Adrenal gland (tissue), 12 donors: ENCODE data around the gene AWAT1. TPM values are rescaled to one million over a fixed set of nuclear protein-coding genes. Genes with fewer than 3 reads are reported as not detected.
A peak's percentile ranks its signal among the peaks of the same experiment; 100 is the strongest.

Experiments
- DNase-seq, 7 donors: peaks; one replicate each; pipeline ENCODE4 v3.0.0-alpha.2; 2019 to 2020
- H3K27ac ChIP-seq, 5 donors: fragments of 200-600 bp; sonication (generic) in 4 of 5; 1 replicate in 3 of 5; 2 replicates in 2 of 5; pipeline versions ENCODE4 v1.5.1 to v1.8.0; 2016 to 2020; ENCODE audit warnings: mild to moderate bottlenecking in 1 of 5
- H3K27me3 ChIP-seq: fragments of 200-600 bp; 2 replicates; pipeline ENCODE4 v1.8.0; 2021
- H3K36me3 ChIP-seq, 2 donors: fragments of 200-600 bp; replicated peaks in 1 of 2; 1 replicate in 1 of 2; 2 replicates in 1 of 2; pipeline versions ENCODE4 v1.5.1 to v1.8.0; 2018 to 2022
- H3K4me1 ChIP-seq, 2 donors: fragments of 200-600 bp; replicated peaks in 1 of 2; 1 replicate in 1 of 2; 2 replicates in 1 of 2; pipeline versions ENCODE4 v1.5.1 to v1.8.0; 2018 to 2021
- H3K4me3 ChIP-seq, 4 donors: fragments of 200-600 bp; sonication (generic) in 3 of 4; one replicate each; pipeline ENCODE4 v1.5.1; 2016 to 2018
- H3K9me3 ChIP-seq, 3 donors: fragments of 200-600 bp; sonication (generic) in 1 of 3; replicated peaks in 1 of 3; 1 replicate in 2 of 3; 2 replicates in 1 of 3; pipeline versions ENCODE4 v1.5.1 to v1.8.0; 2016 to 2021
- POLR2A ChIP-seq, 2 donors: fragments of 450-650 bp; IDR thresholded peaks; one replicate each; pipeline ENCODE4 v1.6.1; 2017; ENCODE audit warnings: antibody characterized with exemption in 2 of 2, mild to moderate bottlenecking in 2 of 2, moderate library complexity in 1 of 2
- WGBS, 4 donors: extraction: QIAGEN DNeasy Blood & Tissue Kit in 2 of 4; methylation state at CpG; one replicate each; pipeline versions ENCODE4 v1.1.5 to v1.1.7; 2013 to 2017; 5-methylcytosine and 5-hydroxymethylcytosine counted together
- intact Hi-C, 2 donors: fragments of 100-400 bp; cut with DNase I; formaldehyde crosslinking; loops; one replicate each; pipeline versions ENCODE4 v1.14.1 to v1.15.0; 2022 to 2023
- polyA plus RNA-seq, 3 donors: library from polyadenylated mRNA; stranded (reverse); fragments of 200-250 nt in 2 of 3; fragments of 350-450 nt in 1 of 3; fragmentation: Illumina TruSeq in 1 of 3; extraction: RNeasy Lipid Tissue Mini Kit (QIAGEN cat#74804) in 1 of 3; gene quantifications; one replicate each; pipeline ENCODE4 v1.2.3, GENCODE V29; 2013 to 2014
- small RNA-seq, 2 donors: library from RNA; depleted of rRNA; stranded (forward); fragments of <200 nt; gene quantifications; one replicate each; pipeline ENCODE3, GENCODE V24; 2016
- total RNA-seq, 9 donors: library from RNA; depleted of rRNA in 4 of 9; stranded (reverse); fragments of >200 nt in 4 of 9; fragments of 120-200 nt in 1 of 9; fragmentation: NEBNext Ultra II Directional in 1 of 9; extraction: Animal tissue kit (Norgen Biotek cat#: 25700) in 1 of 9; gene quantifications; one replicate each; pipeline versions ENCODE4 v1.1.0 to v1.2.4, GENCODE V29; 2013 to 2023
- TF ChIP-seq, protein P1 (sequence below), 6 experiments: fragments of 450-650 bp in 4 of 6; fragments of 200-600 bp in 2 of 6; sonication (generic) in 1 of 6; IDR thresholded peaks; 1 replicate in 5 of 6; 2 replicates in 1 of 6; pipeline versions ENCODE4 v1.5.1 to v1.8.0; 2016 to 2021; ENCODE audit warnings: antibody characterized with exemption in 6 of 6, mild to moderate bottlenecking in 2 of 6, moderate library complexity in 1 of 6
- donor health status: healthy with polysubstance abuse.
- donor health status: Bipolar disorder and iron deficiency.
- donor health status: DM: yes; HTN: yes; CAD: no.
- donor health status: DM: no; HTN: no; CAD: no.
- donor health status: DM: no; HTN: no; CAD: no.
- donor health status: DM: yes; HTN: yes; CAD: no.

AWAT1 gene
- total and polyA plus RNA-seq, 12 donors, result not detected

DNA sequence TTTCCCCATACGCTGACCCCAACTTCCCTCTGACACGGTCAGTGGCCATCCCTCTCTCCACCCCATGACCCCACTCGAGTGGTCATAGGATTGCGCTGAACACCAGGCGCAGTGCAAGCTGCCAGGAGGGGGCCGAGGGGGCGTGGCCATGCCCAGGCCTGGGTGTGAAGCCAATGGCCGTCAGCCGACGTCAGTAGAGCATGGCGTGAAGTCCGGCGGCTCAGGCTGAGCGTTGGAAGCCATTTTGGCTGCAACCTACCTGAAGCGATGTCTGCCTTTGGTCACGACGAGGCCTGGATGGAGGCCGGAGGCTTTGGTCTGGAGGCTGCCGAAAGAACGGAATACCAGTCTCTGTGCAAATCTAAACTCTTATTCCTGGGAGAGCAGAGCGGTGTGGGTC lies 47.5 kb downstream of the AWAT1 start, which contains the start of gene RAB41:
Gene RAB41, plus strand, starts transcription at position 222 of the 400 bp plus-strand sequence. Its CDS starts 46 bp downstream, at position 268.
- intact Hi-C loops, result no loop called here
- no peak for TF ChIP-seq POLR2A (IDR thresholded peaks at IDR 0.05)
- TF ChIP-seq, protein P1, sequence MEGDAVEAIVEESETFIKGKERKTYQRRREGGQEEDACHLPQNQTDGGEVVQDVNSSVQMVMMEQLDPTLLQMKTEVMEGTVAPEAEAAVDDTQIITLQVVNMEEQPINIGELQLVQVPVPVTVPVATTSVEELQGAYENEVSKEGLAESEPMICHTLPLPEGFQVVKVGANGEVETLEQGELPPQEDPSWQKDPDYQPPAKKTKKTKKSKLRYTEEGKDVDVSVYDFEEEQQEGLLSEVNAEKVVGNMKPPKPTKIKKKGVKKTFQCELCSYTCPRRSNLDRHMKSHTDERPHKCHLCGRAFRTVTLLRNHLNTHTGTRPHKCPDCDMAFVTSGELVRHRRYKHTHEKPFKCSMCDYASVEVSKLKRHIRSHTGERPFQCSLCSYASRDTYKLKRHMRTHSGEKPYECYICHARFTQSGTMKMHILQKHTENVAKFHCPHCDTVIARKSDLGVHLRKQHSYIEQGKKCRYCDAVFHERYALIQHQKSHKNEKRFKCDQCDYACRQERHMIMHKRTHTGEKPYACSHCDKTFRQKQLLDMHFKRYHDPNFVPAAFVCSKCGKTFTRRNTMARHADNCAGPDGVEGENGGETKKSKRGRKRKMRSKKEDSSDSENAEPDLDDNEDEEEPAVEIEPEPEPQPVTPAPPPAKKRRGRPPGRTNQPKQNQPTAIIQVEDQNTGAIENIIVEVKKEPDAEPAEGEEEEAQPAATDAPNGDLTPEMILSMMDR (IDR thresholded peaks at IDR 0.05), result no peak

DNA sequence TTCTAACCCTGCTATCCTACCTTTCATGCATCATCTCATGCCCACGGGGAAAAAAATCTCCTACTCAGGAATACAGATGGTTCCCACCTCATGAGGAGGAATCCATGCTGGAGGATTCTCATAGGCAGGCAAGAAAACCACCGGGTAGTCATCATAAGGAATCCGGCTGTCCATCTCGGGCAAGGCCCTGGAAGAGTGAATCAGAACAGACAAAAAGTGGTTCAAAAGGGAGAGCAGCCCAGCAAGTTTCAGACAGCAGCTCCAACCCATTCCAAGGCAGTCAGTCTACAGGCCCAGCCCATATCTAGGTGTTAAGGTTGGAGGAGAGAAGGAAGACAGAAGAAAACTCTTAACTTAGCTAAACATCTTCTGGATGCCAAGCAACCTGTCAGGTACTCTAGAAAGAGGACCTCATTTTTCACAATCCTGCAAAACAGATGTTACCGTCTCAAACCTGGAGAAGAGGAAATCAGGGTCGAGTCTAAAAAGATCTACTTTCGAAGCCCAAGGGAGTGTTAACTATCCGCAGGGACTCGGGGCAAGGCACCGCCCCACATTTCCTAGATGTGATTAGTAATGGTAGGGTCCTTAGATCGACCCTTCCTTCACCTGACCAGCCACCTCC lies 54.8 kb downstream of the AWAT1 start:
- intact Hi-C loops, result no loop called here
- 25 to 80% (median 50%) methylated on average over 4 to 11 of the region's 11 CpGs for WGBS, 4 donors

More for the DNA sequence above, 47.5 kb downstream of the AWAT1 start, which contains the start of gene RAB41:
- Histone ChIP-seq H3K36me3 (peaks cover 0 to 2% of the 10 kb centered on the region in 2 donors), H3K27me3 (peaks cover under 1% of the 10 kb centered on the region), H3K4me3 (no peak within 1 kb of the TSS), H3K27ac (no peak within 1 kb of the TSS), H3K4me1 (no peaks in the 10 kb centered on the region), H3K9me3 (no peaks in the 10 kb centered on the region)
- no peak for DNase-seq
- 91 to 95% (median 93%) methylated on average over 10 to 21 of the region's 21 CpGs for WGBS, 4 donors

More for the DNA sequence above, 54.8 kb downstream of the AWAT1 start:
- Histone ChIP-seq H3K36me3 (peaks cover 0 to 9% of the 10 kb centered on the region in 2 donors), H3K27me3 (no peaks in the 10 kb centered on the region), H3K27ac (peak overlapping the region in 1 of 5 donors; percentile 72), H3K9me3 (no peaks in the 10 kb centered on the region), H3K4me3 (peak overlapping the region in 3 of 4 donors; percentile 15 to 55 (median 40)), H3K4me1 (no peaks in the 10 kb centered on the region)
- DNase-seq, result no peak
- no peak for TF ChIP-seq POLR2A (IDR thresholded peaks at IDR 0.05)
- TF ChIP-seq, protein P1 (IDR thresholded peaks at IDR 0.05), result no peak

Small RNA genes within 50 kb of the gene (small RNA-seq; reads per million reads assigned to genes)
- gene RNA5SP507, result 0.17 to 0.47 reads per million in 2 donors

Other genes starting within 250 kb of the AWAT1 start
- gene AWAT2, start 184.7 kb upstream of the AWAT1 start, total RNA-seq, result not detected
- not detected for gene AWAT2, start 184.7 kb upstream of the AWAT1 start, polyA plus RNA-seq
- not detected for gene OTUD6A, start 172.2 kb upstream of the AWAT1 start, total RNA-seq
- not detected for gene OTUD6A, start 172.2 kb upstream of the AWAT1 start, polyA plus RNA-seq
- gene IGBP1, start 101.2 kb upstream of the AWAT1 start, total RNA-seq, result 10 to 100 TPM; 28.1 to 82.3 (median 68.5) TPM
- gene IGBP1, start 101.2 kb upstream of the AWAT1 start, polyA plus RNA-seq, result 10 to 100 TPM; 41.5 to 47.3 (median 44.6) TPM
- not detected for gene DGAT2L6, start 57.2 kb upstream of the AWAT1 start, total RNA-seq
- gene DGAT2L6, start 57.2 kb upstream of the AWAT1 start, polyA plus RNA-seq, result not detected
- under 1 TPM in 6 of 9 donors, not detected in 3; 0.11 to 0.37 (median 0.23) TPM for gene P2RY4, start 25.5 kb downstream of the AWAT1 start, total RNA-seq
- gene P2RY4, start 25.5 kb downstream of the AWAT1 start, polyA plus RNA-seq, result under 1 TPM in 1 of 3 donors, not detected in 2; 0.03 TPM
- not detected for gene ARR3, start 33.7 kb downstream of the AWAT1 start, total RNA-seq
- not detected for gene ARR3, start 33.7 kb downstream of the AWAT1 start, polyA plus RNA-seq
- gene RAB41, start 47.5 kb downstream of the AWAT1 start, total RNA-seq, result not detected
- not detected for gene RAB41, start 47.5 kb downstream of the AWAT1 start, polyA plus RNA-seq
- 10 to 100 TPM; 24.4 to 57.5 (median 42.0) TPM for gene PDZD11, start 55.3 kb downstream of the AWAT1 start, total RNA-seq
- 10 to 100 TPM; 70.4 to 97.7 (median 83.2) TPM for gene PDZD11, start 55.3 kb downstream of the AWAT1 start, polyA plus RNA-seq
- gene KIF4A, start 55.4 kb downstream of the AWAT1 start, total RNA-seq, result 1 to 10 TPM in 1 of 9 donors, under 1 TPM in 8; 0.28 to 6.6 (median 0.47) TPM
- gene KIF4A, start 55.4 kb downstream of the AWAT1 start, polyA plus RNA-seq, result under 1 TPM; 0.08 to 0.59 (median 0.10) TPM
- not detected for gene GDPD2, start 188.7 kb downstream of the AWAT1 start, total RNA-seq
- under 1 TPM in 1 of 3 donors, not detected in 2; 0.05 TPM for gene GDPD2, start 188.7 kb downstream of the AWAT1 start, polyA plus RNA-seq
- 10 to 100 TPM in 4 of 9 donors, 1 to 10 TPM in 5; 6.0 to 33.7 (median 8.9) TPM for gene DLG3, start 210.2 kb downstream of the AWAT1 start, total RNA-seq
- 1 to 10 TPM; 5.5 to 8.8 (median 5.6) TPM for gene DLG3, start 210.2 kb downstream of the AWAT1 start, polyA plus RNA-seq